Neural cell (in vitro differentiated cells): ENCODE results near the gene CXCL5. TPM values are rescaled to one million over a fixed set of nuclear protein-coding genes. Genes with fewer than 3 reads are reported as not detected.

ENCODE experiments used
- H2AFZ ChIP-seq: fragments of 200-600, 300-800 bp; sonication (generic), shearing (Covaris generic); 2 replicates; pipeline ENCODE4 v1.6.0; 2014; ENCODE audit warnings: low read depth, mild to moderate bottlenecking, antibody characterized with exemption, low read length, moderate library complexity
- H3F3A ChIP-seq: fragments of 200-600 bp; shearing (Covaris generic); 2 replicates; pipeline ENCODE4 v1.6.1; 2016; ENCODE audit warnings: mild to moderate bottlenecking, moderate library complexity, mixed read lengths, antibody characterized with exemption, low read length; ENCODE audit not compliant: insufficient read depth, poor library complexity, severe bottlenecking
- H3K27ac ChIP-seq: fragments of 200-600, 300-800 bp; sonication (generic), shearing (Covaris generic); 2 replicates; pipeline ENCODE4 v1.5.1; 2014; ENCODE audit warnings: mild to moderate bottlenecking, low read length, moderate library complexity
- H3K27me3 ChIP-seq: fragments of 300-800, 200-600 bp; sonication (generic), shearing (Covaris generic); 2 replicates; pipeline ENCODE4 v1.6.0; 2014; ENCODE audit warnings: mild to moderate bottlenecking, low read depth, low read length, moderate library complexity; ENCODE audit not compliant: insufficient read depth
- H3K36me3 ChIP-seq: fragments of 300-800, 200-600 bp; sonication (generic), shearing (Covaris generic); 2 replicates; pipeline ENCODE4 v1.5.1; 2014; ENCODE audit warnings: mild to moderate bottlenecking, antibody characterized with exemption, low read length, moderate library complexity; ENCODE audit not compliant: insufficient read depth
- H3K4me2 ChIP-seq: fragments of 300-800, 200-600 bp; sonication (generic), shearing (Covaris generic); 2 replicates; pipeline ENCODE4 v1.6.0; 2014; ENCODE audit warnings: mild to moderate bottlenecking, low read length
- H3K4me3 ChIP-seq: fragments of 300-800, 200-600 bp; sonication (generic), shearing (Covaris generic); 2 replicates; pipeline ENCODE4 v1.5.1; 2014; ENCODE audit warnings: mild to moderate bottlenecking, low read length, moderate library complexity
- H3K79me2 ChIP-seq: fragments of 200-600 bp; shearing (Covaris generic); replicated peaks from 2 replicates; pipeline ENCODE4 v1.6.0; 2014; ENCODE audit warnings: mild to moderate bottlenecking, low read length, moderate library complexity; ENCODE audit not compliant: insufficient read depth
- H3K9ac ChIP-seq: fragments of 300-800, 200-600 bp; sonication (generic), shearing (Covaris generic); 2 replicates; pipeline ENCODE4 v1.6.1; 2016; ENCODE audit warnings: mild to moderate bottlenecking, low read length, mixed read lengths
- H3K9me2 ChIP-seq: fragments of 200-600 bp; shearing (Covaris generic); 2 replicates; pipeline ENCODE4 v1.6.1; 2016; ENCODE audit warnings: mild to moderate bottlenecking, low read length, mixed read lengths; ENCODE audit not compliant: insufficient read depth
- H3K9me3 ChIP-seq: fragments of 200-600, 300-800 bp; sonication (generic), shearing (Covaris generic); 2 replicates; pipeline ENCODE4 v1.6.1; 2016; ENCODE audit warnings: mild to moderate bottlenecking, mixed run types, low read length, moderate library complexity, mixed read lengths
- H4K20me1 ChIP-seq: fragments of 200-600 bp; shearing (Covaris generic); 2 replicates; pipeline ENCODE4 v1.6.1; 2016; ENCODE audit warnings: mild to moderate bottlenecking, mixed run types; ENCODE audit not compliant: insufficient read depth
- CTCF ChIP-seq: fragments of 450-650 bp; IDR thresholded peaks from 2 replicates; pipeline ENCODE4 v1.5.1; 2014; ENCODE audit warnings: antibody characterized with exemption, mild to moderate bottlenecking, moderate library complexity; ENCODE audit not compliant: poor library complexity, severe bottlenecking
- EP300 ChIP-seq: fragments of 450-650 bp; conservative IDR thresholded peaks from 2 replicates; pipeline ENCODE4 v1.6.1; 2014; ENCODE audit warnings: antibody characterized with exemption, mild to moderate bottlenecking, moderate library complexity; ENCODE audit not compliant: poor library complexity, severe bottlenecking
- EZH2 ChIP-seq: fragments of 200-600, 300-800 bp; shearing (Covaris generic), sonication (generic); IDR thresholded peaks from 2 replicates; pipeline ENCODE4 v1.6.1; 2014; ENCODE audit warnings: antibody characterized with exemption, low read length, borderline replicate concordance, mild to moderate bottlenecking; ENCODE audit not compliant: insufficient read depth, poor library complexity, severe bottlenecking
- MXI1 ChIP-seq: fragments of 450-650 bp; conservative IDR thresholded peaks from 2 replicates; pipeline ENCODE4 v1.6.1; 2014; ENCODE audit warnings: antibody characterized with exemption, mild to moderate bottlenecking; ENCODE audit not compliant: poor library complexity, severe bottlenecking
- POLR2AphosphoS5 ChIP-seq: IDR thresholded peaks from 2 replicates; pipeline ENCODE4 v1.6.1; 2012
- RAD21 ChIP-seq: fragments of 450-650 bp; conservative IDR thresholded peaks from 2 replicates; pipeline ENCODE4 v1.6.1; 2014; ENCODE audit warnings: antibody characterized with exemption, mild to moderate bottlenecking, moderate library complexity
- REST ChIP-seq: IDR thresholded peaks from 2 replicates; pipeline ENCODE4 v1.6.1; 2012; ENCODE audit warnings: borderline replicate concordance
- SMC3 ChIP-seq: fragments of 450-650 bp; conservative IDR thresholded peaks from 2 replicates; pipeline ENCODE4 v1.6.1; 2014; ENCODE audit warnings: antibody characterized with exemption, mild to moderate bottlenecking, moderate library complexity; ENCODE audit not compliant: poor library complexity
- TAF1 ChIP-seq: IDR thresholded peaks from 2 replicates; pipeline ENCODE4 v1.6.1; 2012; ENCODE audit warnings: low read depth
- polyA plus RNA-seq: library from polyadenylated mRNA; depleted of rRNA; stranded (reverse); fragments of >200 nt; gene quantifications from 2 replicates; pipeline ENCODE4 v1.2.3, GENCODE V29; 2014

Gene CXCL5
- polyA plus RNA-seq, 1 donor from 2014 or later = not detected

GRCh38 chr4:74030285-74030684, 31.8 kb upstream of the CXCL5 start:
- no peak overlapping the region for H3K27ac ChIP-seq
- H3K27me3 ChIP-seq = no peaks in the 10 kb centered on the region
- H3F3A ChIP-seq = no peaks in the 10 kb centered on the region
- H3K9me3 ChIP-seq = no peaks in the 10 kb centered on the region
- TF ChIP-seq RAD21 (no peak), TAF1 (no peak), EZH2 (no peak), EP300 (no peak), MXI1 (no peak), REST (no peak), SMC3 (no peak), CTCF (no peak)
- H4K20me1 ChIP-seq = no peaks in the 10 kb centered on the region
- no peak overlapping the region for H2AFZ ChIP-seq
- no peaks in the 10 kb centered on the region for H3K79me2 ChIP-seq
- no peak overlapping the region for H3K4me2 ChIP-seq
- H3K9me2 ChIP-seq = no peaks in the 10 kb centered on the region
- no peak overlapping the region for H3K9ac ChIP-seq
- no peak overlapping the region for H3K4me3 ChIP-seq
- no peaks in the 10 kb centered on the region for H3K36me3 ChIP-seq

DNA sequence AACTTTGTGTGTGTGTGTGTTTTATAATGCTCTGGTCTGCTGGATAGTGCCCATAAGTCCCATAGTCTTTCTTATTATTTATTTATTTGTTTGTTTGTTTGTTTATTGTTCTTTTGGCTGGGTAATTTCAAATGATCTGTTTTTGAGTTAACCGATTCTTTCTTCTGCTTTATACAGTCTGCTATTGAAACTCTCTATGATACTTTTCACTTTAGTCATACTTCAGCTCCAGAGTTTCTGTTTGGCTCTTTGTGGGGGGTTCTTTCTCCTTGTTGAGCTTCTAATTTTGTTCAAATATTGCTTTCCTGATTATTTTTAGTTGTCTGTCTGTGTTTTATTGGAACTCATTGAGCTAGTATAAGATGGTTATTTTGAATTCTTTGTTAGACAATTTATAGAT, 30.0 kb upstream of the CXCL5 start:
- Histone ChIP-seq H3K27ac (no peak overlapping the region), H3F3A (no peaks in the 10 kb centered on the region), H3K9me2 (no peaks in the 10 kb centered on the region), H3K9me3 (no peaks in the 10 kb centered on the region), H4K20me1 (no peaks in the 10 kb centered on the region), H2AFZ (no peak overlapping the region), H3K4me3 (no peak overlapping the region), H3K79me2 (no peaks in the 10 kb centered on the region), H3K4me2 (no peak overlapping the region), H3K27me3 (no peaks in the 10 kb centered on the region), H3K36me3 (no peaks in the 10 kb centered on the region), H3K9ac (no peak overlapping the region)
- no peak for TF ChIP-seq TAF1
- no peak for TF ChIP-seq EP300
- no peak for TF ChIP-seq CTCF
- TF ChIP-seq MXI1 = no peak
- no peak for TF ChIP-seq REST
- no peak for TF ChIP-seq RAD21
- TF ChIP-seq POLR2AphosphoS5 = no peak
- no peak for TF ChIP-seq EZH2
- TF ChIP-seq SMC3 = no peak
